OCI-LY7 (cell line): ENCODE measurements around the gene RFWD3. TPM values are rescaled to one million over a fixed set of nuclear protein-coding genes. Genes with fewer than 3 reads are reported as not detected.

ENCODE experiments used
- BruUV-seq: library from RNA; stranded (reverse); fragments of 400-500 nt; replicated peaks from 2 replicates; lab custom pipeline; 2021; lab: Mats Ljungman, UMichigan
- CTCF ChIA-PET: fragments of 300-600 bp; sonication (Branson Sonifier 250); formaldehyde crosslinking; loops from one replicate; lab custom pipeline; 2022; ENCODE audit warnings: antibody characterized with exemption; ENCODE audit not compliant: unreplicated experiment; lab: Charles Lee
- POLR2A ChIA-PET: fragments of 300-600 bp; sonication (Branson Sonifier 250); formaldehyde crosslinking; loops from one replicate; lab custom pipeline; 2022; ENCODE audit warnings: antibody characterized with exemption; lab: Charles Lee
- DNase-seq: peaks from one replicate; pipeline ENCODE4 v3.0.0-alpha.2; 2015; ENCODE audit warnings: low spot score
- H2AFZ ChIP-seq: fragments of 200-600 bp; sonication (generic), shearing (Covaris generic); 2 replicates; pipeline ENCODE4 v1.6.1; 2014; ENCODE audit warnings: mild to moderate bottlenecking, antibody characterized with exemption, low read length, moderate library complexity
- H3K27ac ChIP-seq: fragments of 200-600 bp; sonication (generic); 2 replicates; pipeline ENCODE4 v1.5.1; 2014; ENCODE audit warnings: mixed run types, low read depth, mild to moderate bottlenecking, moderate library complexity, low read length, inconsistent platforms; ENCODE audit not compliant: poor library complexity, severe bottlenecking
- H3K36me3 ChIP-seq: fragments of 200-600 bp; sonication (generic); 2 replicates; pipeline ENCODE4 v1.6.1; 2014; ENCODE audit warnings: mild to moderate bottlenecking, antibody characterized with exemption, low read length, moderate library complexity, mixed read lengths; ENCODE audit not compliant: insufficient read depth
- H3K4me1 ChIP-seq: fragments of 200-600 bp; sonication (generic); 2 replicates; pipeline ENCODE4 v1.5.1; 2014; ENCODE audit warnings: mild to moderate bottlenecking, low read length; ENCODE audit not compliant: insufficient read depth, poor library complexity, severe bottlenecking
- H3K4me2 ChIP-seq: fragments of 200-600 bp; sonication (generic); 2 replicates; pipeline ENCODE4 v1.6.1; 2014; ENCODE audit warnings: mild to moderate bottlenecking, low read length
- H3K4me3 ChIP-seq: fragments of 200-600 bp; sonication (generic); 2 replicates; pipeline ENCODE4 v1.5.1; 2014; ENCODE audit warnings: mild to moderate bottlenecking, low read depth, low read length; ENCODE audit not compliant: poor library complexity, severe bottlenecking
- H3K79me2 ChIP-seq: fragments of 200-600 bp; sonication (generic); 2 replicates; pipeline ENCODE4 v1.6.1; 2016; ENCODE audit warnings: low read depth, mild to moderate bottlenecking, low read length, moderate library complexity, mixed read lengths; ENCODE audit not compliant: insufficient read depth
- H3K9me2 ChIP-seq: fragments of 200-600 bp; sonication (generic); 2 replicates; pipeline ENCODE4 v1.6.1; 2016; ENCODE audit warnings: mild to moderate bottlenecking, low read length, mixed read lengths; ENCODE audit not compliant: insufficient read depth
- H3K9me3 ChIP-seq: fragments of 200-600 bp; sonication (generic); 2 replicates; pipeline ENCODE4 v1.6.1; 2014; ENCODE audit warnings: mild to moderate bottlenecking, mixed run types, low read length, mixed read lengths
- H4K20me1 ChIP-seq: fragments of 200-600 bp; sonication (generic); 2 replicates; pipeline ENCODE4 v1.6.1; 2014; ENCODE audit warnings: mild to moderate bottlenecking, antibody characterized with exemption, low read length, moderate library complexity, mixed read lengths; ENCODE audit not compliant: insufficient read depth
- EZH2phosphoT487 ChIP-seq: fragments of 200-600 bp; sonication (generic); IDR thresholded peaks from 2 replicates; pipeline ENCODE4 v1.6.1; 2018; ENCODE audit warnings: low read depth, borderline replicate concordance, mild to moderate bottlenecking, mixed run types, antibody characterized with exemption, low read length, moderate library complexity, mixed read lengths
- intact Hi-C: fragments of 100-400 bp; cut with micrococcal nuclease; formaldehyde crosslinking; loops from one replicate; pipeline ENCODE4 v1.10.0; 2022; ENCODE audit not compliant: unreplicated experiment
- total RNA-seq, 2 experiments: library from RNA; depleted of rRNA in 1 of 2; stranded (reverse); fragments of >200 nt in 1 of 2; shearing (Covaris generic) in 1 of 2; gene quantifications; 2 replicates each; pipeline ENCODE4 v1.2.3, GENCODE V29; 2014 to 2022
- TF ChIP-seq, protein P1 (sequence below): fragments of 200-600 bp; sonication (generic); conservative IDR thresholded peaks from 2 replicates; pipeline ENCODE4 v1.5.1; 2014; ENCODE audit warnings: mild to moderate bottlenecking, antibody characterized with exemption, low read length, moderate library complexity, mixed read lengths

Gene RFWD3
- total RNA-seq, 2 experiments from 2014 or later: 79.7 to 134 TPM

DNA sequence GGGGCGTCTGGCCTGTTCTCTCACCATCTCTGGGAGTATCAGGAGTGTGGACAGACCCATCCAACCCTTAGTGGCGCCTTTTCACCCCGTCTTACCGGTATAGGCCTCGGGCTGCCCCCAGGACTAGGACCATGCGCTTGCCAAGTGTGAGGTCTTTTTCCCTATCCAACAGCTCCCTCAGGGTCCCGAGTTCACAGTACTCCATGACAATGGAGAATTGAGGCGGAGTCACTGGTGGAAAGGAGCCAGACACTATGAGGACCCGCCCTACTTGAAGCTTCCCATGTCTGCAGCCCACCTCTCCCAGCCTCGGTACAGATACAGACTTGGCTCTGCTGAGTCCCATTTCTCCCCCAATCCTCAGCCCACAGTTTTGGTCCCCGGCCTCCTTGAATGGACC lies 15.9 kb upstream of the RFWD3 start:
- no peak for DNase-seq
- Histone ChIP-seq H4K20me1 (no peaks in the 10 kb centered on the region), H3K9me3 (no peaks in the 10 kb centered on the region), H2AFZ (no peak overlapping the region), H3K9me2 (no peaks in the 10 kb centered on the region), H3K36me3 (no peaks in the 10 kb centered on the region), H3K4me1 (no peaks in the 10 kb centered on the region), H3K4me2 (no peak overlapping the region), H3K4me3 (no peak overlapping the region), H3K79me2 (no peaks in the 10 kb centered on the region), H3K27ac (no peak overlapping the region)
- no TSS peak for BruUV-seq
- intact Hi-C loops: no loop called here
- CTCF ChIA-PET: no interaction called here
- TF ChIP-seq, protein P1, sequence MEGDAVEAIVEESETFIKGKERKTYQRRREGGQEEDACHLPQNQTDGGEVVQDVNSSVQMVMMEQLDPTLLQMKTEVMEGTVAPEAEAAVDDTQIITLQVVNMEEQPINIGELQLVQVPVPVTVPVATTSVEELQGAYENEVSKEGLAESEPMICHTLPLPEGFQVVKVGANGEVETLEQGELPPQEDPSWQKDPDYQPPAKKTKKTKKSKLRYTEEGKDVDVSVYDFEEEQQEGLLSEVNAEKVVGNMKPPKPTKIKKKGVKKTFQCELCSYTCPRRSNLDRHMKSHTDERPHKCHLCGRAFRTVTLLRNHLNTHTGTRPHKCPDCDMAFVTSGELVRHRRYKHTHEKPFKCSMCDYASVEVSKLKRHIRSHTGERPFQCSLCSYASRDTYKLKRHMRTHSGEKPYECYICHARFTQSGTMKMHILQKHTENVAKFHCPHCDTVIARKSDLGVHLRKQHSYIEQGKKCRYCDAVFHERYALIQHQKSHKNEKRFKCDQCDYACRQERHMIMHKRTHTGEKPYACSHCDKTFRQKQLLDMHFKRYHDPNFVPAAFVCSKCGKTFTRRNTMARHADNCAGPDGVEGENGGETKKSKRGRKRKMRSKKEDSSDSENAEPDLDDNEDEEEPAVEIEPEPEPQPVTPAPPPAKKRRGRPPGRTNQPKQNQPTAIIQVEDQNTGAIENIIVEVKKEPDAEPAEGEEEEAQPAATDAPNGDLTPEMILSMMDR: no peak
- no peak for TF ChIP-seq EZH2phosphoT487
- POLR2A ChIA-PET: interaction anchor here (0.6 kb wide), 1 partner anchor 54 kb away, joined by 4 read pairs; no protein-coding TSS in a partner anchor

DNA sequence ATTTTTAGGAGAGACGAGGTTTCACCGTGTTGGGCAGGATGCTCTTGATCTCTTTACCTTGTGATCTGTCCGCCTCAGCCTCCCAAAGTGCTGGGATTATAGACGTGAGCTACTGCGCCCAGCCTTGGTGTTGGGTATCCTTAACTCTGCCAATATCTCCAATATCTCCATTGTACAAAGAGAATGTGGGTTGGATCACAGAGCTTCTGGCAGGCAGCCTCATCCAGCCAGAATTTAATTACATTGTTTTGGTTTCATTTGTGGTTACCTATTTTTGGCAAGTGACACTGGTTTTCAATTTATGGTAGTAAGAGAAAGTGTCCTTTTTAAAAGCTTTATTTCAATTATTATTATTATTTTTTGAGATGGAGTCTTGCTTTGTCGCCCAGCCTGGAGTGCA lies 14.0 kb upstream of the RFWD3 start:
- intact Hi-C loops: no loop called here
- H3K27ac ChIP-seq: no peak overlapping the region
- no TSS peak for BruUV-seq
- no peak for DNase-seq
- TF ChIP-seq EZH2phosphoT487: no peak
- TF ChIP-seq, protein P1: no peak
- H2AFZ ChIP-seq: no peak overlapping the region
- no peaks in the 10 kb centered on the region for H3K9me3 ChIP-seq
- ChIA-PET POLR2A (interaction anchor here (0.6 to 1.4 kb wide), 5 partner anchors 11 to 22 kb away, joined by 3 to 10 read pairs (median 4); partner anchors contain the start of gene RFWD3), CTCF (no interaction called here)
- H3K4me1 ChIP-seq: no peaks in the 10 kb centered on the region
- no peak overlapping the region for H3K4me2 ChIP-seq
- H3K9me2 ChIP-seq: no peaks in the 10 kb centered on the region
- H4K20me1 ChIP-seq: no peaks in the 10 kb centered on the region
- no peaks in the 10 kb centered on the region for H3K36me3 ChIP-seq
- no peaks in the 10 kb centered on the region for H3K79me2 ChIP-seq
- no peak overlapping the region for H3K4me3 ChIP-seq

DNA sequence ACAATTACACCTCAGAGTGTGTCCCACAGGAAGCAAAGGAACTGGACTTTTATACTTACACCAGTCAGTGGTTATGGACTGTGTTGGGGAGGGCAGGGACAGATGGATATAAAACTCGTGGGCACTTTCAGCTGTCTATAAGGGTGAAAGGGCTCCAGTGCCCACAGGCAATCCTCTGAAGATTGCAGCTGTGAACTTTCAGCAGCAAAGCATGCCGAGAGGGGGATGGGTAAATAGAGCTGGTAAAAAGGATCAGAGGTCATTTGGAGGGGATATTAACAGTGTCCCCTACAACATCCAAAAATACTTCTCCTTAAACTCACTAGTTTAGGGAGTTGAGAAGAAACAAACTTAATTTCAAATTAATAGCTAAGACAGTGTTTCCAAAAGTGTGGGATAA lies 13.3 kb upstream of the RFWD3 start:
- no peak overlapping the region for H3K27ac ChIP-seq
- no peaks in the 10 kb centered on the region for H4K20me1 ChIP-seq
- no peak overlapping the region for H3K4me3 ChIP-seq
- H3K4me2 ChIP-seq: no peak overlapping the region
- no peaks in the 10 kb centered on the region for H3K79me2 ChIP-seq
- H3K36me3 ChIP-seq: no peaks in the 10 kb centered on the region
- H3K4me1 ChIP-seq: no peaks in the 10 kb centered on the region
- no peak for DNase-seq
- no peak overlapping the region for H2AFZ ChIP-seq
- CTCF ChIA-PET: no interaction called here
- no peaks in the 10 kb centered on the region for H3K9me3 ChIP-seq
- intact Hi-C loops: no loop called here
- TF ChIP-seq, protein P1: no peak
- TF ChIP-seq EZH2phosphoT487: no peak
- POLR2A ChIA-PET: interaction anchor here (0.9 to 1.4 kb wide), 3 partner anchors 12 to 16 kb away, joined by 3 to 10 read pairs (median 4); partner anchors contain the start of gene RFWD3
- no TSS peak for BruUV-seq
- no peaks in the 10 kb centered on the region for H3K9me2 ChIP-seq
